B cell (primary cell): ENCODE data around the gene LTC4S.

ENCODE experiments used
- EZH2 ChIP-seq: IDR thresholded peaks from 2 replicates; pipeline ENCODE4 v1.6.1; 2012; ENCODE audit warnings: borderline replicate concordance, low read depth, mild to moderate bottlenecking, moderate library complexity, low read length; ENCODE audit not compliant: insufficient read depth, poor library complexity, severe bottlenecking
- TF ChIP-seq, protein P1 (sequence below): fragments of 200-600 bp; IDR thresholded peaks from one replicate; pipeline ENCODE4 v1.8.0; 2022; ENCODE audit warnings: antibody characterized with exemption, mild to moderate bottlenecking

DNA sequence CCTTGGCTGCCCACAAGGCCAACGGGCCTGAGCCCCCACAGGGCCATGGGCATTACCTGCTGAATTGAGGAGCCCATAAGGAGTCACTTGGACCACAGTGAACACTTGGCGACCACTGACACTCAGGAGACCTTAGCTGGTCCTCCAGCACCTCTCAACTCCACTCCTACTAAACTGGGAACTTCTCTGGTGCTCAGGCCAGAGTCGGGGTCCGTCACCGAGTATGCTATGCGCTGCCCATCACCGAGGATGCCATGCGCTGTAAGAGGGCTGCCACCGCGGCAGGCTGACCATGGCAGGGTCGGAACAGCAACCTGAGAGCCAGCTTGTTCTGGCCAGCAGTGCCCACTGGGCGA lies 26.3 kb downstream of the LTC4S start:
- TF ChIP-seq, protein P1, sequence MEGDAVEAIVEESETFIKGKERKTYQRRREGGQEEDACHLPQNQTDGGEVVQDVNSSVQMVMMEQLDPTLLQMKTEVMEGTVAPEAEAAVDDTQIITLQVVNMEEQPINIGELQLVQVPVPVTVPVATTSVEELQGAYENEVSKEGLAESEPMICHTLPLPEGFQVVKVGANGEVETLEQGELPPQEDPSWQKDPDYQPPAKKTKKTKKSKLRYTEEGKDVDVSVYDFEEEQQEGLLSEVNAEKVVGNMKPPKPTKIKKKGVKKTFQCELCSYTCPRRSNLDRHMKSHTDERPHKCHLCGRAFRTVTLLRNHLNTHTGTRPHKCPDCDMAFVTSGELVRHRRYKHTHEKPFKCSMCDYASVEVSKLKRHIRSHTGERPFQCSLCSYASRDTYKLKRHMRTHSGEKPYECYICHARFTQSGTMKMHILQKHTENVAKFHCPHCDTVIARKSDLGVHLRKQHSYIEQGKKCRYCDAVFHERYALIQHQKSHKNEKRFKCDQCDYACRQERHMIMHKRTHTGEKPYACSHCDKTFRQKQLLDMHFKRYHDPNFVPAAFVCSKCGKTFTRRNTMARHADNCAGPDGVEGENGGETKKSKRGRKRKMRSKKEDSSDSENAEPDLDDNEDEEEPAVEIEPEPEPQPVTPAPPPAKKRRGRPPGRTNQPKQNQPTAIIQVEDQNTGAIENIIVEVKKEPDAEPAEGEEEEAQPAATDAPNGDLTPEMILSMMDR: no peak
- no peak for TF ChIP-seq EZH2
